T-helper 9 cell (primary cell): Measurements from ENCODE around the gene NOL4L.
"Not testable (repeated sequence)": the region's sequence is repeated elsewhere in the genome, so short reads cannot be mapped to it uniquely, and the experiment has no call there.

Experiments used
- DNase-seq: peaks from one replicate; pipeline ENCODE4 v3.0.0-alpha.2; 2020

NOL4L gene

DNA sequence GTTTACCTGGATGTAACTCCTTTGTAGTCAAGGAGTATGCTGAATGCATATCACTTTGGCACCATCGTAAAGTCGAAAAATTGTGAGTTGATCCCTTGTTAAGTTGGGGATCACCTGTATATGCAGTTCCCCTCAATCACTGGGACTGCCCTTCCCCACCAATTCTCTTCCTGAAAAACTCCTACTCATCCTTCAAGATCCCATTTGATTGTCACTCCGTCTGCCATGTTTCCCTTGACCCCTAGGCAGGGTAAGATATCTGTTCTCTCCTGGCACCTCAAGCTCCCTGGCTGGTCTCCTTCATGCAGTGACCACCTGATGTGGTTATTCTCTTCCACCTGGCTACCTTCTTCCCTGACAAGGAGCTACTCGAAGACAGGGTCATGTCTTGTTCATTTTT, 10.0 kb upstream of the NOL4L start:
- DNase-seq: no peak

DNA sequence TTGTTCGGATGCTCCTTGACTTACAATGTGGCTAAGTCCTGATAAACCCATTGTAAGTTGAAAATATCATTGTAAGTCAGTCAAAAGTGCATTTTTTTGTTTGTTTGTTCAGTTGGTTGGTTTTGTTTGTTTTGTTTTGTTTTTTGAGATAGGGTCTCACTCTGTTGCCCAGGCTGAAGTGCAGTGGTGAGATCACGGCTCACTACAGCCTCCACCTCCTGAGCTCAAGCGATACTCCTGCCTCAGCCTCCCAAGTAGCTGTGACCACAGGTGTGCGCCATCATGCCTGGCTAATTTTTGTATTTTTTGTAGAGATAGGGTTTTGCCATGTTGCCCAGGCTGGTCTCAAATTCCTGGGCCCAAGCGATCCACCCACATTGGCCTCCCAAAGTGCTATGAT, 9.5 kb upstream of the NOL4L start:
- not testable (repeated sequence) for DNase-seq

DNA sequence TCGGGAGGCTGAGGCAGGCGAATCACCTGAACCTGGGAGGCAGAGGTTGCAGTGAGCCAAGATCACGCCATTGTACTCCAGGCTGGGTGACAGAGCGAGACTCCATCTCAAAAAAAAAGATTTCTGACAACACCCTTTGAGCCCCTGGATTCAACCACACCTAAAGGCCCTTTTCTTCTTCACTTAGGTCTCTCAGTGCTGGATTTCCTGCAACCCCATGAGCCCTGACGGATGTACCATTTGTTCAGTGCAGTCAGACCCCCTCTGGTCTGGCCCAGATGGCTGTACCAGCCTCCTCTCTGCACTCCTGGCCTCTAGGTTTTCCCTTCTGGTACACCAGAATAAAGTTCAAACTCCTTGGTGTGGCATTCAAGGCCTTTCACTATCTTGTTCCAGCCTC, 9.1 kb upstream of the NOL4L start:
- no peak for DNase-seq

DNA sequence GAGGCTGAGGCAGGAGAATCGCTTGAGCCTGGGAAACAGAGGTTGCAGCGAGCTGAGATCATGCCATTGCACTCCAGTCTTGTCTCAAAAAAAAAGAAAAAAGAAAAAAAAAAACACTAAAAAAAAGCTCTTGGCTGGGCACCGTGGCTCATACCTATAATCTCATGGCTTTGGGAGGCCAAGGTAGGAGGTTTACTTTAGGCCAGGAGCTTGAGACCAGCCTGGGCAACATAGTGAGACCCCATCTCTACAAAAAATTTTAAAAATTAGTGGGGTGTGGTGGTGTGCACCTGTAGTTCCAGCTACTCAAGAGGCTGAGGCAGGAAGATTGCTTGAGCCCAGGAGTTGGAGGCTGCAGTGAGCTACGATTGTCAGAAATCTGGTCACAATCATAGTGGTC, 7.5 kb upstream of the NOL4L start:
- DNase-seq: not testable (repeated sequence)

DNA sequence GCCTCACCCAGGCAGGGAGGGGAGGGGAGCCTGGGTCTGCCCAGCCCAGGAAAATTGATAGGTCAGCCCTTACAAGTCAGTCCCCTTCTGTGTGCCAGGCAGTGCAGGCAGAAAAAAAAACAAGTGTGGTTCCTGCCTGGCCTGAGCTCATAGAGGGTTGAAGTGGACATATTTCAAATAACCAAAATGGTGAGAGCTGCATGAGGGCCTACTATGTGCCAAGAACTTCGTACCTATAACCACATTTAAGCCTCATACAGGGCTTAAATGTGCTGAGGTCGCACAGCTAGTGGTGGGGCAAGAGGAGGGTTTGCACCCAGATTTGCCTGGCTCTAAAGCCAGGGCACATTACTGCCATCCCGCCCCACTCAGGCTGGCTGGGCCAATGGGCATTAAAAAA, 6.9 kb upstream of the NOL4L start:
- no peak for DNase-seq

DNA sequence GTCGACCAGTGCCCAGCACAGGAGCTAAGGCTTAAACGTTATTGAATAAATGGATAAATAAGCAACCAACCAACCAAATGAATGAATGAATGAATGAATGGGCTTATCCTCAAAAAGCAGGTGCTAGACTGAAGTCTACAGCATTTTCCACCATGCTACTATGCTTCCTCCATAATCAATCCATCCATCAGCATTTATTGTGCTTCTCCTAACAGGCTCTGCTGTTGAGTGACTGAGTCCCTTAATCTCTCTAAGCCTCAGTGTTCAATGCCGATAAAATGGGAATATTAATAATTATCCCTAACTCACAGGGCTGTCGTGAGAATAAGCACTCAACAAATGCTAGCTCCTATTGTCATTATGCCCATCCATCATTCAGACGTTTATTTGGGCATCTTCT, 4.6 kb upstream of the NOL4L start:
- DNase-seq: no peak

DNA sequence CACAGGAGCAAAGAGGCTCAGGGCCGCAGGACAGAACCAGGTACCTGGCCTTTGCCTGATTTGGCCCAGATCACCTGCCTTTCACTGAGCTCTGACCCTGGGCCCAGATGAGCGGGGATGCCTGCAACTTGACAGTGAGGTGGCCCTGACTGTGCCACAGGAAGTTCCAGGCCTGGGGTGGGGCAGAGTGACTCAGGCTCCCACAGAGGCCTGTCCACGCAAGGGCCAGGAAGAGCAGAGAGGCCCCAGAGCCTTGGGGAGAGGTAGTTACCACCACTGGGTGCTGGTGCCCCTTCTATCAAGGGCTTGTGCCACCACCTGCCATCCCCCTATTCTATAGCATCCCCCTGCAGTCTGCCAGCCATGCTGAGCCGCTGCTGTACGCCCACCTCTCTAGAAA, 4.1 kb upstream of the NOL4L start:
- DNase-seq: no peak

DNA sequence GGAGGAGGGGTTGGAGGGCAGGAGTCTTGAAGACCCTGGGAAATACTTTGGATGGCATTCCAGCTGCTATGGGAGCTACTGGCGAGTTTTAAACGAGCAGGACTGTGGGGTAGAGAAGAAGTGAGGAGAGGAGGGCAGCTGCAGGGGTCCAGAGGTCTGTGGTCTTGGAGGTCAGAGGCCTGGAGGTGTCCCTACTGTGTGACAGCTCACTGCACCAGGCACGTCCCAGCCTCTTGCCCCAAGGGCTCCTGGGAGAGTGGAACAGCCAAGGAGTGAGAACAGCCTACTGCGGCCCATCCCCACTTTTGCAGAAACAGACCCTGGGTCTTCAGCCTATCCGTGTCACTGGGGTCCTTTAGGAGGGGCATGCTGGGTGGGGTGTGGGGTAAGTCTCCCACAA, 2.9 kb upstream of the NOL4L start:
- no peak for DNase-seq

DNA sequence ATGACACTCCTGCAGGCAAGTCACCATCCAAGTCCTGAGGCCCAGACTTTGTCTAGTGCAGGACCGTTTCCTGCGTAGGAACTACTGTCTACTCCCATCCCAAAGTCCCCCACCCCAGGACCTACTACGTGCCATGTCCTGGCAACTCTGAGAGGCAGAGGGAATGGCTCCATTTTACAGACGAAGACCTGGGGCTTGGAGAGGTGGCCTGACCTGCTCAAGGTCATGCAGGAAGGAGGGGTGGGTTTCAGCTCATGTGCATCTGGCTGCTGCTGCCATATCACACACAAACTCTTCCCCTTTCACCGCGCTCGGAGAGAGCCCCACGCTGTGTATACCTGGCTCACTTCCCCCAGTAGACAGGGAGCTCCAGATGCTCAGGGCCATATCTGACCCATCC, 1.2 kb upstream of the NOL4L start:
- DNase-seq: no peak

DNA sequence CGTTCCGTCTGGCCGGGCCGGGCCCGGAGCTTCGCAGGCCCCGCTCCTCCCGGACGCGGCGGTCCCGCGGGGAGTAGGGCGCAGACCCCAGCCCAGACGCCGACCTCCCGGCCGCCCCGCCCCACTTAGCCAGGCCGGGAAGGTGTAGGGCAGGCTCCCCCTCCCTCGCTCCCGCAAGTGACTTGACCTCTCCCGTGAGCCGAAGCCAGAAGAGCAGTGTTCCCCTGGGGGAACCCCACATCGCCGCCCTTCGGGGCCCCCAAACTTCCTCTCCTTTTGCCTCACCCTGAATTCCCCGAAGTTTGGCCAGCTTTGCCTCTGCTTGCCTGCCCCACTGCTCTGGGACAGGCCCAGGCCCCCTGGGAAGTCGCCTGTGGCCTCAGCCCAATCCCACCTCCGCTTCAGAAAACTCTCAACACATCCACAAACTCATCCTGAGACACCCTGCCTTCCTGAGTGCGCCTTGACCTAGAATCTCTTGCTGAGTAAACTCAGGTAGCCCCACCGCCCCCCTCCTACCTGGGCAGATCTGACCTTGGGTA, 524 bp upstream of the NOL4L start:
- no peak for DNase-seq

DNA sequence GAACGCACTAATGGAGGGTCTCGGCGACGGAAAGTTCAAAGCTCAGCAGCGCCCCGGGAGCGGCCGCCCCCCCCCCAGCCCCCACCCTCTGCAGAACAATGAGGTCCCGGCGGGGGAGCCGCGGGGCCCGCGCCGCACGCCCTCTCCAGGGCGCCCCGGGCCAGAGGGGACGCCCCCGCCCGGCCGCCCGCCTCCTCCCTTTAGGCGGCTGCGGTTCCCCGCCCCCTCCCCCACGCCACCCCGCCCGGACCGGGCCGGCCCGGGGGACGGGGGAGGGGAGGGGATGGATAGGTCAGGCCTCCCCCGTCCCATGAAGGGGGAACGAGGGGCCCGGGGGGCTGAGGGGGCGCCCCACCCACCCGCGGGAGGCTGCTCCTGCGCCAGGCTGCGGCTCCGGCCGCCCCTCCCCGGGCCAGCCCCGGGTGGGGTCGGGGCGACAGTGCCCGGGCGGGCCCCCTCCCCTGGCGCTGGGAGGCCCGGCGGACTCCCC, 1.5 kb downstream of the NOL4L start:
- no peak for DNase-seq

DNA sequence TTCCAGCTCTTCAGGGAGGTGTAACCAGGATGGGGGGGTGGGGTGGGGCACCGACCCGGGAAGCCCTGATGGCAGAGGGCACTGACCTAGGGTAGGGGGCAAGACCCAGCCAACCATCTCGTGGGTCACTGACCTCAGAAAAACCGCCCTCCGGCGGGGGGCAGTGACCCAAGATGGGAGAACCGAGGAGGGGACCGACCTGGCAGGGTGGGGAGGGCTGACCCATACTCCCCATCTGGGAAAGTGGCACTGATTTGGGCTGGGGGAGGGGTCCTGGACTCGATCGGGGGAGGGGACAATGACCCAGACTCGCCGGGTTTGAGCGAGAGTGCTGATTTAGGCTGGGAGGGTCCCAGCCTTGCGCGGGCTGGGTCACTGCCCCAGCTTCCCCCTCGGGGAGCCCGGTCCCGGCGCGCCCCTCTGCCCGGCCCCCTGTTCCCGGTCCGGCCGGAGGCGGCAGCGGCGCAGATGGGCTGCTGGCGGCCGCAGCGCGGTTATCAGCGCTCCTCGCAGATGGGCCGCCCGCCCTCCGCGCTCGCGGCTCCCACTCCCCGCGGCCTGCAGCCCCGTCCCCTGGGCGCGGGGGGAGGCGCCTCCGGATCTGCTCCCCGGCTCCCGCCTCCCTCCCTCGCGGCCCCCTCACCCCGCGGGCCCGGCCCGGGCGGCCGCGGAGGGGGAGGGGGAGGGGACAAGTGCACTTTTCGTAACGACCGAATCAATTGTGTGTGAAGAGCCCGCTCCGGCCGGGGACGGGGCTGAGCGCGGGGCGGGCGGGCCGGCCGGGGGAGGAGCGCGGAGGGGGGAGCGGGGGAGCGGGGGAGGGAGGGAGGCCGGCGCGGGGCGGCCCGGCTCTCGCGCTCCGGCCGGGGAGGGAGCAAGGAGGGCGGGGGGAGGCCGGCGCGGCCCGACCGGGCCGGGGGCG, 2.2 kb downstream of the NOL4L start:
- peak; percentile 26 for DNase-seq

DNA sequence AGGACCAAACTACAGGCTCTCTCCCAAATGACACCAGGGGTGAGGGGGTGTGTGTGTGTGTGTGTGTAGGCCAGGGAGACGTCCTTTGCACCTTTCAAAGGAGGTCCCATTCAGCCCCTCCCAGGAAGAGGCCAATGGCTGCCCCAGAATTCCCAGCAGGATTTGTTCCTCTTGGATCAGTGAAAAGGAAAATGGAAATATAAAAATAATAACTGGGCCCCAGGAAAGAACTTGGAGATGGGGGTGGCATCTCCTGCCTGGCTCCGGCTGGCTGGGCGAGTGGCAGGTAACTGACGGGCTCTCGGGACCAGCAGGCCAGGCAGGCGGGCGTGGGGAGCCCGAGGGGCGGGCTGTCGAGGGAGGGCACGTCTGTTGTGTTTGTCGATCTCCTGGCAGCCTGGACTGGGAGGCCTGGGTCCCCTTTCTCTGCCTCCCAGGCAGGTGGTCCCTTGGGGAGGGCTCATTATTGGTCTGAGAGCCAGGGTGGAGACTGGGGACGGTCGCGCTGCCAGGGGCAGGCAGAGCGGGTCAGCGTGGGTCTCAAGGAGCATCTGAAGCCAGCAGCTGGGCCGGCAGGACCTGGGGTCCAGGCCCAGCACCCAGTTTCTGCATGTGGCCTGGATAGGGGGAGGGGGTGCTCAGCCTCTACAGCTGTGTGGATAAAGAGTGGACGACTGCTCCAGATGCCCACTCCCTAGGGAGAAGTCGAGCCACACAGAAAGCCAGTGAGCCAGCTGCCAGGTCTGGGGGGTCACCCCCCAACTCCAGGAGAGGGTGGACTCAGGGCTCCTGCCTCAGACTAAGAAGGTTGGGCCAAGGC, 3.1 kb downstream of the NOL4L start:
- DNase-seq: no peak

DNA sequence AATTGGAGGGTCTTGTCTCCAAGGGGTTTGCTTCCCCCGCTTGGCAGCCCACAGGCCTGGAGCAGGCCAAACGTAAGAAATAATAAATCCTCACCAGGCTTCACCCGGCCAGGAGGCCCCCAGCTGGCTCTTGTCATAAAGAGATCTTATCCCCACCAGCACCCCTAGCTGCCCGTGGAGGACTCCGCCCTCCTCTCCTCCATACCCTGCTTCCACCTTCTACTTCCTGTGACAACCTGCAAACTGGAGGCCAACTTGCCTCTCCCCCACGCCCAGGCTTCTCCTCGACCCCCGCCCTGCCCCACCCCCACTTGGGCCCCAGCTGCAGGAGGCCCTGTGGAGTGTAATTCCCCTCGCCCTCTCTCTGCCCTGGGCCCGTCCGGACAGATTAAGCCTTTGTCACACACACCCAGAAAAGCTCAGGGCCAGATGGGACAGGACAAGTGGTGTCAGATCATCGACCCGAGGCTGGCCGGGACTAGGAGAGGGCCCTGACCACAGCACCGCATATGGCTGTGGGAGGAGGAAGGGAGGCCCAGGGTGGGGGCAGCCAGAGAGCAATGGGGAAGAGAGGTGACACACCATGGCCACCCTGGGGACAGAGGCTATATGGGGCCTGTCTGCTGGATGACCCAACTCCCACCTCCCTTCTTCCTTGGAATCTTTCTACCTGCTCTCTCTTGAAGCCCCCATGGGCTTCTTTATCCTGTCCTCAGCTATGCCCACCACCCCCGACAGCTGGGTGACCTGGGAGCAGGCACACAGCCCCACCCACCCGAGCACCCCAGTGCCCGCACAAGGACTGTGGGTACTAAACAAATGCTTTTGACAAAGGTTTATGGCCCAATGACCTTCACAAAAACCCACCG, 3.9 kb downstream of the NOL4L start:
- DNase-seq: no peak

DNA sequence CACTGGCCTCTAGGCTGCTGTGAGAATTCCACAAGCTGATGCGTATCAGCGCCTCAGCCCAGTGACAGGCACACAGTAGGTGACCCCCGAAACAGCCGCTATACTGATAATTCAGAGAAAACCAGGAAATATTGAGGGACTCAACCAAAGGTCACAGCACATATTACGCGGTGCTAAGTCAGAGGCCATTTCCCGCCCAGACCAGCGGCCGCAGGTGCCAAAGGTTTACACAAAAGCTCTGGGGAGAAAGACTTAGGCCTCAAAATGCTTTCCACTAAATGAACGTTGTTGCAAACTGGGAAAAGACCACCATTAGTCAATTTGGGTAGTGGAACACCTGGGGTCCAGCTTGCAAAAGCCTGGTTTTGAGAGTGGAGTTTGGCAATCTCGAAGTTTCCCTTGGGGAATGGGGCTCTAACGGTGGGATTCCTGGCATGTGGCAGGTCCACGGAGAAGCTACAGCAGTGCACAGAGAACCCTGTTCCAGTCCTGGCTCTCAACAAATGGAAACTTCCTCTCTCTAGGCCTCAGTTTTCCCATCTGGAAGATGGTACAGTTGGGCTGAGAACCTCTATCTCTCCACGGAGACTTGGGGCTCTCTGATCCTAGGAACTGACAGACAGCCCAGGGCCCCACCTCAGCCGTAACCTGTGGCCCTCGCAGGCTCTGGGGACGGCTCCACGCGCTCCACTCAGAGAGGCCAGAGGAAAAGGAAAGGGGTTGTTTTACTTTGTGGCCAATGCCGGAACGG, 4.7 kb downstream of the NOL4L start:
- DNase-seq: no peak

DNA sequence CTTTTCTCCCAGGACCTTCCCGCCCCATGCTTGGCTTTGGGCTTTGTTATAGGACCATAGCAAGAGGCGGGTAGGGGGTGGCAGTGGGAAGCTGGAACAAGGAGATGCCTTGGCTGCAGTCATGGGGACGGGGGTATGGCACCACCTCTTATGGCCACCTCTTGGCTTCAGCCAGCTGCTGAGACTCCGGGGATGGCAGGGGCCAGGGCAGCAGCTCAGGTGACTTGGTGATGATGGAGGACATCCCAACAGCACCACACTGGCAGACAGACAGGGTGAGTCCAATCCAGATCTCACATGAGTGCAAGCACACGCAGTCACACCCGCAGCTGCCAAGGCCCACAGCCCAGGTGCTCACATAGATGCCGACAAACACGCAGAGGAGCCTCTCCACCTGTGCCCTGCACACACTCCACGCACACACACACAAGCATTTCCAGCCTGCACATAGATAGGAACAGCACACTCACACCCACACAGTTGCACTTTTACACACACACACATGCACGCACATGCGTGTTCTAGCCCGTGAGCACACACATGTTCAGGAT, 6.2 kb downstream of the NOL4L start:
- no peak for DNase-seq

DNA sequence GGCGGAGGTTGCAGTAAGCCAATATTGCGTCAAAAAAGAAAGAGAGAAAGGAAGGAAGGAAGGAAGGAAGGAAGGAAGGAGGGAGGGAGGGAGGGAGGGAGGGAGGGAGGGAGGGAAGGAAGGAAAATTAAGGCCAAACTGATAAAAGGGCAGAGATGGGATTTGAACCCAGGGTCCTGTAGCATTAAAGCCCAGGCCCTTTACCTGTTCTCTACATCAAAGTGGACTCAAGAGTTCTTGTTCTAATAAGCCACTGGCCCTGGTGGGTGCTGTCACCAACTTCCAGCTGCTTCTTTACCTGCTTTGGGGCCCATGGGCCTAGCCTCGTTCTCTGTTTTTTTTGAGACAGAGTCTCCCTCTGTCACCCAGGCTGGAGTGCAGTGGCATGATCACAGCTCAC, 7.1 kb downstream of the NOL4L start:
- DNase-seq: not testable (repeated sequence)

DNA sequence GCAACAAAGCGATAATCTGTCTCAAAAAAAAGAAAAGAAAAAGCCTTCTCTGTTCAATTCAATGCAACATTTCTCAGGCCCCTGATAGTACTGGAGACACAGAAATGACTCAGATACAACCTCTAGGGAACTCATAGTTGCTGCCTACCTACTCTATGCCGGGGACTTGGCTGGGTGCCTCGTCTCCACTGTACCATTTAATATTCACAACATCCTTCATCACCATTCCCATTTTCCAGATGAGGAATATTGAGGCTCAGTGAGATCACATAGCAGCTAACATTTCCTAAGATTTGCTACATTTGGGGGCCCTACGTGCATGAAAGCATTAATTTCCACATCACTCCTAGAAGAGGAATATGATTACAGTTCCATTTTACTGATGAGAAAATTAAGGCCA, 7.5 kb downstream of the NOL4L start:
- no peak for DNase-seq

DNA sequence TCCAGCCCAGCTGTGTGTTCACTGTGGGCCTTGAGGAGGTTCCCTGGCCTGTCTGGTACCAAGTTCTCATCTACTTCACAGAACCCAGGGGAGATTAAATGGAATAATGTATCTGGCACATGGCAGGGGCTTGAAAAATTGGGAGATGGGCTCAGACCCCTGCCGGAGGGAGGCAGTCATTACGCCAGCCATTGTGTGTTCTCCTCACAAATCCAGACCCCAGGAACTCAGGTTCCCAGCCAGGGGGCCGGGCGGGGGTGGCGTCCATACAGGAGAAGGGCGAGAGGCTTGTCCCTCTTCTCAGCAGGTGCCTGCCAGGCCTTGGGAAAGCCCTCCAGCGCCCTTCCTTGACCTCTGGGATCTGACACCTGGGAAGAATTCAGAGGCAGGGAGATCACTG, 8.1 kb downstream of the NOL4L start:
- DNase-seq: no peak

DNA sequence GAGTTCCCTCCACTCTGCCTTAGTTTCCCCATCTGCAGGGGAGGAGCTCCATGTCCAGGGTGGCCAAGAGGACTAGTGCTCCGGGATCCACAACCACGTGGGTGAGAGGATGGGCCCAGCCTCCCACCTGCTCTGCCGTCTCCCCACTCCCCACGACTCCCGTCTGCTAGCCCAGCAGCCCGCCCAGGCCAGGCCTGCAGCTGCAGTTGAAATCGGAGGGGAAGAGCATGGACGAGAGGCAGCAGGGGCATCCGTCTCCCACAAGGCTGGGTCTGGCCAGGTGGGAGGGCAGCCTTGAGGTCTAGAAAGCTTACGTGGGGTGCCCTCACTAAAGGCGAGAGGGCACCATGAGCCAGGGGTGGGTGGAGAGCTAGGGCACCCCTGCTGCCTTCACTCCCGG, 8.6 kb downstream of the NOL4L start:
- DNase-seq: no peak

DNA sequence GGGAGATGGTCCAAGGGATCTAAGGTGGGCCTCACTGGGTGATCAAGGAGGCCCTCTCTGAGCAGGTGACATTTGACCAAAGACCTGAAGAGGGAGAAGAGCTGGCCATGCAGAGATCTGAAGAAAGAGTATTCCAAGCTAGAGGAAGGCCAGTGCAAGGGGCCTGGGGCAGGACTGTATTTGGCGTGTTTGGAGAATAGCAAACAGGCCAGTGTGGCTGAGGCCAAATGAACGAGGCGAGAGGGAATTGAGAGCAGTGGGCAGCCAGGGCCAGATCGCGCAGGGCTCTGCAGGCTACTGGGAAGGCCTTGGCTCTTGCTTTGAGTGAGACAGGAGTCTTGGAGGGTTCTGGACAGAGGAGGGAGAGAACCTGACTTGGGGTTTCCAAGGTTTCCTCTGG, 9.3 kb downstream of the NOL4L start:
- no peak for DNase-seq

DNA sequence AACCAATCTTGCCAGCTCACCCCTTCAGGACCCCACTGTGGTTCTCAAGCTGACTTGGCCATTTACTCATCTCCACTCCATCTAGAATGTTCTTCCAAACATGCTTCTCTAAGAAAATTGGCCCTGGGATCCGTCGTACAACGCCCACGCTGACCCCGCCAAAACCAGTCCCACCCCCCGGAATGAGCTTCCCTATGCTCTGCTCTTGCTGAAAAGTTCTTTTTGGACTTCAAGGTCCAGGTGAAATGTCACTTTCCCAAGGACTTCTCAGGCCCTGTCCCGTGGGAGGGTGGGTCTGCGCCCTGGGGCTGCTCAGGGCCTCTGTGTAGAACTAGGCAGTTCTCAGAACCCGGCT, 9.9 kb downstream of the NOL4L start:
- DNase-seq: no peak
